Colon (tissue), 2 donors: ENCODE measurements around the gene PARD6G.

Experiments
- FAIRE-seq: peaks from 2 replicates; lab custom pipeline; 2012; peaks lifted over from hg19 to GRCh38; lab: Jason Lieb, UNC
- donor health status: control.
- donor health status: control.

Gene PARD6G

GRCh38 chr18:80210312-80211083 lies 36.8 kb downstream of the PARD6G start:
- no peak for FAIRE-seq

DNA sequence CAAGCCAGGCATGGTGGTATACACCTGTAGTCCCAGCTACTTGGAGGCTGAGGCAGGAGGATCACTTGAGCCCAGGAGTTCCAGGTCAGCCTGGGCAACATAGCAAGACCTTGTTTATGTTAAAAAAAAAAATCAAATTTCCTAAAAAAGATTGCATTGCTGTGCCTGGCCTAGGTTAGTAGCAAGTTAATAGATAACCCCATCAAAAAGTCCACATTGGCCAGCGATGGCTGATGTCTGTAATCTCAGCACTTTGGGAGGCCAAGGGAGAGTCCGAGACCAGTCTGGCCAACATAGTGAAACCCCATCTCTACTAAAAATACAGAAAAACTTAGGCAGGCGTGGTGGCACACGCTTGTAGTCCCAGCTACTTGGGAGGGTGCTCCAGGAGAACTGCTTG lies 38.7 kb downstream of the PARD6G start:
- no peak for FAIRE-seq

DNA sequence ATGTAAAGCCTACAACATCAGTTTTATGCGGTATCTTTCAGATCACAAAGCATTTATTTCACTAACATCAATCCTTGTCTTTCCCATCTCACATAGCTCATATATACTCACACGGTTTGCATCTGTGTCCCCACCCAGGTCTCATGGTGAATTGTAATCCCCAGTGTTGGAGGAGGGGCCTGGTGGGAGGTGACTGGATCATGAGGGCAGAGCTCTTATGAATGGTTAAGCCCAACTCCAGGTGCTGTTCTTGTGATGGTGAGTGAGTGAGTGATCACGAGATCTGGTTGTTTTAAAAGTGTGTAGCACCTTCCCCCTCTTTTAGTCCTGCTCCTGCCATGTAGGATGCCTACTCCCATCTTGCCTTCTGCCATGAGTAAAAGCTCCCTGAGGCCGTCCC lies 42.0 kb downstream of the PARD6G start:
- no peak for FAIRE-seq

DNA sequence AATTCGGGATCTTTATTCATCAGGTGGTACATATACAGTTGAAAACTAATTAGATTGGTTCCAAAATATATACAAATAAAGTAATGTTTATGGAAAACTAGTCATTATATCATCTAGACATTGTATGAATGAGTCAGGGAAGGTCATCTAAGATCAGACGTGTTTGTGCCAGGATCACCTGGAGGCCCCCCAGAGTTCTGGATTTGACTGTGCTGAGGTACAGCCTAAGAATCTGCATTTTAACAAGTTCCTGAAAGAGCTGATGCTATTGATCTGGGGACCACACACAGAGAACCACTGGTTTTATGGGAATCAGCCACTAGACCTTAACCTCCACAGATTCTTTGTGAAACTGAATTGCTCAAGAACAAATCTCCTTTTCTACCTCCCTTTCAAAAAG lies 43.2 kb downstream of the PARD6G start:
- no peak for FAIRE-seq

DNA sequence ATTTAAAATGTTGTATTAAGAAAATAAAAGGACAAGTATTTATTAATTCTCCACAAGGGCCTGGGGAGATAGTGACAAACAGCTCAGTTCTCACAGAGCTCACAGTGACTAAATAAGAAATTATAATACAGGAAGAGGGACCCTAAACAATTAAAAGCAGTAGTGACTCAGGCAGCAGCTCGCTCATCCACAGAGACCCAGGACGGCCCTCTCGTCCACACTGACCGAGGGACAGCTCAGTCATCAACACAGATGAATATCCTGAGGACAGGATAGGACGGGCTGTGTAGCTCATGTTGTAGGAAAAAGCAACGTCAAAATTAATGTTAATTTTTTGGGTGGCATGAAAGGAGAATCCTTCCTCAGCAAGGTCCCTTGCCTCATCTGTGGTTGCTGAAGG lies 44.1 kb downstream of the PARD6G start:
- no peak for FAIRE-seq

DNA sequence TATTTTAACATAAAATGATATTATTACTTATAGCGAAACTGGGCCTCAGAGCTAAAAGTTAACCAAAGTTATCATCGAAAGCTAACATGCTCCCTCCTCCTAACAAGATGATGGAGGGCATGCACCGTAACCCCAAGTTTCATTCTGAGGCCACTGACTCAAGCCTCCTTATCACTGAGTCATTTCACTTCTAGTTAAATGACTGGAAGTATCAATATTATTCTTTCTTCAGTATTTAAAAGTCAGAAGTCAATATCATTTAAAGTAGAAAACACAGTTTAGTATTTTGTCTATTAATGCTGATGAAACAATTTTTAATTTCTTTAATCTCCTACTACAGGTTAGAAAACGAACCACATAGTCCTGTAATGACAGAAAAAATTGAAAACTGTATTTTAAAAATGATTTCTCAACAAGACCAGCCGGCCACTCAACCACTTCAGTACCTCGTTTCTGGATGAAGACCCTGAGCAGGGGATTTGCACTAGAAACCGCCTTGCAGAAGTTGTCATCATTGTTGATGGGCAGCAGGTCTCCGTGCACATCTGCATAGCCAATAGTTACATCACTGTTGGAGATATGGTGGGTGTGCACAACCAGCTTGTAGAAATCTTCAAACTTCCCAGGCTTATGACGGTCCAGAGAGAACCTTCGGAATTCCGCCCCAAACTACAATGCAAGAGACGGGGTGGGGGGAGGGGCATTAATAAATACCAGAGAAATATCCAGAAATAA lies 44.9 kb downstream of the PARD6G start:
- FAIRE-seq: no peak

DNA sequence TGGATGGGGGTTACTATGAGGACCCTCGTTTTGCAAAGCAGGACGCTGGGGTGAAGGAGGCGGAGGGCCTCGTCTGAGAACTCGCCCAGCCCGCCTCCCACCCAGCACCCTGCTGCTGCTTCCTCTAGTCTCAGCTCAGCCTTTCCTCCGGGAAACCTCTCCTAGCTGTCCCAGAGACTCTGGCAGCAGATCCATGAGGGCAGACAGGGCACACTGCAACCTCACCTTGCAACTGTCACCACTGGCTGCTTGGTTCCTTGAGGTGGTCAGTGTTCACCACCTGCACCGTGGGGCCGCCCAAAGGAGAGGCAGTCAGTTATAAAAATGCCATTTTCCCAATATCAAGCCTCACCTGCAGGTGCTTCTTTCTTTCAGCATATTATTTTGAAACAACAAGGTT lies 45.6 kb downstream of the PARD6G start:
- no peak for FAIRE-seq

- no peak for FAIRE-seq
These were observed 46.2 kb downstream of the PARD6G start for GRCh38 chr18:80200932-80201672.

GRCh38 chr18:80200171-80200931 lies 47.0 kb downstream of the PARD6G start:
- FAIRE-seq: no peak

DNA sequence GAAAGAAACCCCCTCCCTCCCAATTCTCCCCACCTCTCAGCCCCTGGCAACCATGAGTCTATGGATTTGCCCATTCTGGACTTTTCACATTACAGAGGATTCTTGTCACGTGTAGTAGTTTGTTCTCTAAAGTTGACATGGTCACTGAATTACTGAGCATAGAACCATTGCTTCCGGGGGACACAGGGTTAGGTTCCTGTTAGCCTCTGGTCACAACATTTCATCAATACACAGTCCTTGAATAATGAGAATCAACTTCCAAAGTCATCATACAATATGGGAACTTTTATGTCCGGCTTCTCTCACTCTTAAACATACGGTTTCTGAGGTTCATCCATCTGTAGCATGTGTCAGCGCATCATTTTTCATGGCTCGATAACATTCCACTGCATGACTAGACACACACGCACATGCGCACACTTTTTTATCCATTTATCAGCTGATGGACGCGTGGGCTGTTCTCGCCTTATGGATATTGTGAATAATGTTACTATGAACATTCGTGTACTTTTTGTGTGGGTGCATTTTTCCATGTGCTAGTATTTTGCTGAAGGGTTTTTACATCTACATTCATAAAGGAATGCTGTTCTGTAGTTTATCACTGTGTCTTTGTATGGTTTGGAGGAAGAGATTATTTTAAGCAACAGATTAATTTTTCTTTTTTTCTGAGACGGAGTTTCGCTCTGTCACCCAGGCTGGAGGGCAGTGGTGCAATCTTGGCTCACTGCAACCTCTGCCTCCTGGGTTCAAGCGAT lies 48.1 kb downstream of the PARD6G start:
- FAIRE-seq: no peak

DNA sequence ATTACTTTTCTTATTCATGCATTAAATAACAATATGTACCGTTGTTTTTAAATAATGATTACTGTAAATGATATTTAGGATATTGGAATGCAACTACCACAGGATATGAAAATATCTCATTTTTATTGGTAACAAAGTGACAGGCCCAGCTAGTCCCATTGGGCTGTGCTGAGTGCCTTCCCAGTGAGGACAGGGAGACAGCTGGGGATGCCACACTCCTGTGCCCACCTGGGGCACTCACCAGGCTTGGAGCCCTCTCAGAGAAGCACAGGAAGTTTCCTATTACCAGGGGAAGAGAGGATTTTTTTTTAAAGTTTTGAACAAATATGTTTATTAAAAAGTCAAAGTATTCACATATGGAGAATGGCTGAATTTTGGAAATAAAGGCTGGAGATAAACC lies 48.9 kb downstream of the PARD6G start:
- no peak for FAIRE-seq

DNA sequence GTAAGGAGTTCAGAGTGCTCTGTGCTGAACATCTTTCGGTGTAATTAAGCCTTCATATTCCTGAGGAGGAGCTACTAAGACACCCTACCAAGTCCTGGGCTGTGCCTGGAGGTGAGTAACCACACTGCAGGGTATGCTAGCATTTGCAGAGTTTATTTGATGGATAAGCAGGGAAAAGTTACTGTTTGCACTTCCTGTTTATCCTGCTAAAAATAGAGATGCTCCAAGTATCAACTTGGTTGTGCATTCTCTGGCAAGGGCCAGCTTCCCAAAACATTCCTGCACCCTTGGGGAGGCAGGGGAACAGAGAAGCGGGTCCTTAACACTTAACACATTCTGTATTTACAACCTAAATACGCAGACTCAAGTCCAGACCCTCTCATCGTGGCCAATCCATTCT lies 49.8 kb downstream of the PARD6G start:
- no peak for FAIRE-seq

DNA sequence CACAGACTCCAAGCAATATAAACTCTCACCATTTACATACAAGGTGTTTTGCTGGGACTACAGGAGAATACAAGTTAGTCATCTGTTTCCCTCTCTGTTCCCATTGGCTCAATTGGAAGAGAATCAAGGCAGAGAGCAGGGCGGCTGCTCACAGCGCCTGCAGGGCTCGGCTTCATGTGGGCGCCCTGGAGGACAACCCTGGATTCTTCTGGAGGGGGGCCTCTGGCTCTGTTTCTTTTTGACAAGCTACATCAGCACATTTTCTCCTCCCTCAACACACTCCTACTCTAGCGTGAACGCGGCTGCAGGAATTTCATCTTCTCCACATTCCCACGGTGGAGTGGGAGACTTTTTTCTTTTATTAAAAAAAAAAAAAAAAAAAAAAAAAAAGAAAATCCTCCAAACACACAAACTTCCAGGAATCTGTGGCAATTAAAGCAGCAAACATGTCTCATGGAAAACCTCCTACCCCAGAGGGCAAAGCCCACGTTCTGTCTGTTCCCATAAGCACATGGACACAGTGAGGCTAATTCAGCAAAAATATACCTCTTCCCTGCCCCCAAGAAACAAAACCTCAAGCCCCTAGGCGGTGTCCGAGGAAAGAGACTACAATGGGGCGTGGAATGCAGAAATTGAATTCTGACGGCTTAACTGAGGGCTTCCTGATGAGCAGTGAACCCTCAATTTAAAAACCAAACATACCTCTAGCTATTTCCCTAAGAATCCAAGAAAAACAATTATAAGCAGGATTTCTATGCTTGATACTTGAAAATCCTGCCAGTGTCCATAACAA lies 50.6 kb downstream of the PARD6G start:
- FAIRE-seq: no peak

DNA sequence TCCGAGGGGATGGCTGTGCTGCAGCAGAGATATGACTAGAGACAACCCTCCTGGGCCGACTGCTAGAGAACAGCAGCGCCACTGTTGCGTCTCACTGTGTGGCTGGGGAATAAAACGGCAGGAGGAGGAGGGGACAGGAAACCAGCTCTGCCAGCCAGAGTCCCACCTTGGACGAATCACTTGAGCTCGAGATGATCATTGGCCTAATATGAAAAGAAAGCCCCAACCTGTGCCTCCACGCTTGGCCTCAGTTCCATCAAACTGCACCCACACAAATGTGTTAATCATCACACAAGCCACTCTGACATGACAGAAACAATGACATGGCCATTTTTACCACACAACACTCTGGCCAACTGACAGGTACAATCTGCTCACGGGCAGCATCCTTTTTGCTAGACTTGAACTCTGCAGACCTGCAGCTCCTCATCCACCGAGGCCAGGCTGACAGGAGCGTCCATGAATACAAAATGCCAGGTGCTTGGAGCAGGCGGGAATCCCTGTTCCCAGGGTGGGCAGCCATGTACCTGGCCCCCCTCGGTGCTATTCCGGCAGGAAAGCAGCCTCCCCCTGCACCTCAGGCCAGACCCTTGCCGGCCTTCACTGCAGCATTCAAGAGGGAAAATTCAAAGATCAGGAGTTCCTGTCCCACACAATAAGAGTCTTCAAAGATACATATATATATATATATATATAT lies 52.3 kb downstream of the PARD6G start:
- FAIRE-seq: no peak

DNA sequence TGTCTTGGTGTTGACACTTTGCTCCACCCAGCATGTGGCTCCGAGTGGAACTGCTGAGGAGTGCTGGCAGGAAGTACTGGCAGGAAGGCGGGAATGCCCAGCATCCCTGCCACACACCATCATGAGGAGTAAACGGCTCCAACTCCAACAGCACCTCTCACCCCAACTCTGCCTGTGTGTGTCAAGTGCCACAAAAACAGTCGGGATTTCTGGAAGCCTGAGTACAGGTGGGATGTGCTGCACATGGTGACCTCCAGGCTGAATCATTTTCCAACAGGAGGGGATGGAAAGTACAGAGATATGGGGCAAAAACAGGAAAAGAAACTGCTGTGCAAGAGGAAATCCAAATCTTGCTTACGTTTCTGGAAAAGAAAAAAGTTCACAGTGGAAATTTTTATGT lies 53.6 kb downstream of the PARD6G start:
- no peak for FAIRE-seq

GRCh38 chr18:80192653-80193385 lies 54.5 kb downstream of the PARD6G start:
- FAIRE-seq: no peak

GRCh38 chr18:80191907-80192652 lies 55.2 kb downstream of the PARD6G start:
- no peak for FAIRE-seq

DNA sequence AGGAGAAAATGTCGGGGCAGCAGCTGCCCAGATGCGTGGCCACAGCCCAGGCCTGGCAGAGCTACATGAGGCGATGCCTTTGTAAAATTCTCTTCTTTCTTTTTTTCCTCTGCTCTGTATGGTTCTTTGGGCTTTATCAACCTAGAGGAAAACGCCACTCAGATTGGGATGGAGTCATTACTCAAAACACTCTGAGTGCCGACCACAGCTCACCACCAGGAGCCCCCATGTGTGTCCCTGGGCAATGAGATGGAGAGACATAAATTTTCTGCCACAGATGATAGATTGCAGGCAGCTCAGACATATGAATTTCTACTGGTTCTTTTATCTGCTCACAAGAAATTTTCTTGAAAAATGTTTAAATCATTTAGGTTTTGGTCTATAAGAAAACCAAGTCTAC lies 56.0 kb downstream of the PARD6G start:
- FAIRE-seq: no peak

DNA sequence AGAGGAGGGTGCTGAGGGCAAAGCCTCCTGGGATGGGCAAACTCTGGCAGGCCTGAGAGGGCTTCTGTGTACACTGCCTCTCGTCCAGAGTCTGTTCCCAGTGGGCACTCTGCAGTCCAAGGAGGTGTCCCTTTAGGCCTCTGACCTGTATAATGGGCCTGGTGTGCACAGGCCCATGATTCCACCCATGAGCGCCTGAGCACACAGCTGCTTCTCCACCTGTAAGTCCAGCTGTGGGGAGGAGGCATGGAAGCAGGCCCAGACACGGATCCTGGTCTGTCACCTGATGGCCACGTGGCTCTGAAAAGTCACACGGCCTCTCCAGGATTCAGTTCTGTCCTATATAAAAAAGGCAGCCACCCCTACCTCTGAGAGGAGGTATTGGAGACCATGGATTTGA lies 57.0 kb downstream of the PARD6G start:
- FAIRE-seq: no peak
